ENCODE measurements around the gene MRPL19.
"Not testable (repeated sequence)": the region's sequence is repeated elsewhere in the genome, so short reads cannot be mapped to it uniquely, and the experiment has no call there.

Gene MRPL19

GRCh38 chr2:75634945-75635344 is 11.6 kb upstream of the MRPL19 start:
- Mint-ChIP-seq H3K36me3 (no peaks in the 10 kb centered on the region), H3K9me3 (no peaks in the 10 kb centered on the region), H3K27ac (no peak overlapping the region), H3K27me3 (peaks cover 13% of the 10 kb centered on the region), H3K4me1 (no peaks in the 10 kb centered on the region), H3K4me3 (no peak overlapping the region)

DNA sequence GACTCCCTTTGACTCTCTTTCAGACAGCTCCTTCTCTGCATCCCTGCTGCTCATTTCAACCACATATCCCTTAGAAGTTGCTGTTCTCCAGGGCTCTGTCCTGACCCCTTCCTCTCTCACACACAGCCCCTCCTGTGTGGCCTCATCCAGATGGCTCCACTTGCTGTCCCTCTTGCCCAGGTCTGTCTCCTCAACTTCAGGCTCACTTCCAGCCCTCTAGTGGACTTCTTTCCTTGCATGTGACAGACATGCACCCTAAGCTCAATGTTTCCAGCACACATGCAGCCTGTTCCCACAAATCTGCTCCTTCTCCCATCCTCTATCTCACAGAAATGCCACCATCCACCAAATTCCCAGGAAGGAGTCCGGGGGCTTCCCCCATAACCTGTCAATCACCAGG is 9.0 kb upstream of the MRPL19 start:
- no peaks in the 10 kb centered on the region for H3K9me3 Mint-ChIP-seq
- H3K27ac Mint-ChIP-seq = no peak overlapping the region
- no peak overlapping the region for H3K4me3 Mint-ChIP-seq
- H3K4me1 Mint-ChIP-seq = peaks cover 5% of the 10 kb centered on the region
- peaks cover 12% of the 10 kb centered on the region for H3K27me3 Mint-ChIP-seq
- no peaks in the 10 kb centered on the region for H3K36me3 Mint-ChIP-seq

- Mint-ChIP-seq H3K4me3 (no peak overlapping the region), H3K27ac (no peak overlapping the region), H3K4me1 (peaks cover 5% of the 10 kb centered on the region), H3K36me3 (peaks cover 3% of the 10 kb centered on the region), H3K9me3 (no peaks in the 10 kb centered on the region), H3K27me3 (peaks cover 11% of the 10 kb centered on the region)
These were observed 5.9 kb upstream of the MRPL19 start for GRCh38 chr2:75640621-75641121.

DNA sequence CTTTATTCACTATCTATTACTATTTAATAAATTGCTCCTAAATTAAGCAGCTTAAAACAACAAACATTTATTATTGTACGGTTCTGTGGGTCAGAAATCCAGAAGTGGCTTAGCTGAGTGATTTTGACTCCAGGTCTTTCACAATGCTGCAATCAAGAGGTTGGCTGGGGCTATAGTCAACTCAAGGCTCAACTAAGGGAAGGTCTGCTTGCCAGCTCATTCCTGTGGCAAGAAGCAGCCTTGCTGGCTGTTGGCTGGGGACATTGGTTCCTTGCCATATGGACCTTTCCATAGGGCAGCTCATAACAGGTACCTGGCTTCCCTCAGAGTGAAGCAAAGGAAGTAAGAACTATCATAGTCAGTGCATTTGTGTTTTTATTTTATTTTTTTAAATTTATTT is 5.0 kb upstream of the MRPL19 start:
- H3K9me3 Mint-ChIP-seq = no peaks in the 10 kb centered on the region
- peaks cover 11% of the 10 kb centered on the region for H3K4me1 Mint-ChIP-seq
- H3K36me3 Mint-ChIP-seq = peaks cover 3% of the 10 kb centered on the region
- no peak overlapping the region for H3K27ac Mint-ChIP-seq
- H3K27me3 Mint-ChIP-seq = peaks cover 9% of the 10 kb centered on the region
- H3K4me3 Mint-ChIP-seq = no peak overlapping the region

- H3K9me3 Mint-ChIP-seq = no peaks in the 10 kb centered on the region
- H3K4me3 Mint-ChIP-seq = no peak overlapping the region
- peaks cover 3% of the 10 kb centered on the region for H3K36me3 Mint-ChIP-seq
- peaks cover 28% of the 10 kb centered on the region for H3K4me1 Mint-ChIP-seq
- no peak overlapping the region for H3K27ac Mint-ChIP-seq
- H3K27me3 Mint-ChIP-seq = peaks cover 3% of the 10 kb centered on the region
These were observed 2.6 kb upstream of the MRPL19 start for GRCh38 chr2:75643980-75644379.

- peak overlapping the region; percentile 96 for H3K4me3 Mint-ChIP-seq
These were observed 940 bp upstream of the MRPL19 start for GRCh38 chr2:75645643-75646042.

GRCh38 chr2:75646090-75646582 is 447 bp upstream of the MRPL19 start:
- H3K27me3 Mint-ChIP-seq = no peaks in the 10 kb centered on the region
- peak overlapping the region; percentile 95 for H3K27ac Mint-ChIP-seq
- no peaks in the 10 kb centered on the region for H3K9me3 Mint-ChIP-seq
- H3K4me1 Mint-ChIP-seq = peaks cover 43% of the 10 kb centered on the region
- peaks cover 3% of the 10 kb centered on the region for H3K36me3 Mint-ChIP-seq
- peak overlapping the region; percentile 96 for H3K4me3 Mint-ChIP-seq

More at GRCh38 chr2:75645643-75646042, 940 bp upstream of the MRPL19 start:
- Mint-ChIP-seq H3K9me3 (no peaks in the 10 kb centered on the region), H3K27me3 (no peaks in the 10 kb centered on the region), H3K4me1 (peaks cover 45% of the 10 kb centered on the region), H3K36me3 (peaks cover 3% of the 10 kb centered on the region), H3K27ac (no peak overlapping the region)

- Mint-ChIP-seq H3K4me1 (peaks cover 55% of the 10 kb centered on the region), H3K27ac (peak overlapping the region; percentile 95), H3K4me3 (peak overlapping the region; percentile 96), H3K27me3 (no peaks in the 10 kb centered on the region), H3K9me3 (no peaks in the 10 kb centered on the region), H3K36me3 (peaks cover 9% of the 10 kb centered on the region)
These were observed 1.2 kb downstream of the MRPL19 start for GRCh38 chr2:75647771-75648170.

GRCh38 chr2:75654012-75654411 is 7.4 kb downstream of the MRPL19 start:
- peak overlapping the region; percentile 27 for H3K27ac Mint-ChIP-seq
- peaks cover 5% of the 10 kb centered on the region for H3K9me3 Mint-ChIP-seq
- peaks cover 66% of the 10 kb centered on the region for H3K4me1 Mint-ChIP-seq
- H3K36me3 Mint-ChIP-seq = peaks cover 53% of the 10 kb centered on the region
- H3K27me3 Mint-ChIP-seq = no peaks in the 10 kb centered on the region
- no peak overlapping the region for H3K4me3 Mint-ChIP-seq

GRCh38 chr2:75655861-75656260 is 9.3 kb downstream of the MRPL19 start:
- Mint-ChIP-seq H3K27ac (no peak overlapping the region), H3K4me1 (peaks cover 53% of the 10 kb centered on the region), H3K27me3 (no peaks in the 10 kb centered on the region)

GRCh38 chr2:75656563-75656962 is 10.0 kb downstream of the MRPL19 start:
- Mint-ChIP-seq H3K9me3 (peaks cover 15% of the 10 kb centered on the region), H3K4me3 (no peak overlapping the region), H3K4me1 (peaks cover 48% of the 10 kb centered on the region), H3K36me3 (peaks cover 72% of the 10 kb centered on the region), H3K27me3 (no peaks in the 10 kb centered on the region), H3K27ac (peak overlapping the region; percentile 70)

More at GRCh38 chr2:75655861-75656260, 9.3 kb downstream of the MRPL19 start:
- H3K9me3 Mint-ChIP-seq = peaks cover 15% of the 10 kb centered on the region
- H3K4me3 Mint-ChIP-seq = no peak overlapping the region
- H3K36me3 Mint-ChIP-seq = peaks cover 69% of the 10 kb centered on the region

DNA sequence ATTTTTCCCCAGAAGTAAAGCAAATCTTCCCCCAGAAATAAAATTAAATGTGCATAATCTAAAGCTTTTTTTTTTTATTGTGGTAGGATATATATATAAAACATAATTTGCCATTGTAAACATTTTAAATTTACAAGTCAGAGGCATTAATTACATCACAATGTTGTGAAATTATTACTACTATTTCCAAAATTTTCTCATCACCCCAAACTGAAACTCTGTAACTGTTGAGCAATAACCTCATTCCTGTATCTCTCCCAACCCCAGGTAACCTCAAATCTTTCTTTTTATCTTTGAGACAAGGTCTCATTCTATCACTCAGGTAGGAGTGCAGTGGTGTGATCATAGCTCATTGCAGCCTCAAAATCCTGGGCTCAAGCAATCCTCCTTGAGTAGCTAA is 11.2 kb downstream of the MRPL19 start:
- Mint-ChIP-seq H3K9me3 (peaks cover 15% of the 10 kb centered on the region), H3K4me1 (peaks cover 40% of the 10 kb centered on the region), H3K4me3 (no peak overlapping the region), H3K27ac (no peak overlapping the region), H3K27me3 (no peaks in the 10 kb centered on the region), H3K36me3 (peaks cover 77% of the 10 kb centered on the region)

GRCh38 chr2:75666911-75667310 is 20.3 kb downstream of the MRPL19 start:
- H3K4me1 Mint-ChIP-seq = no peaks in the 10 kb centered on the region
- H3K27ac Mint-ChIP-seq = no peak overlapping the region
- H3K4me3 Mint-ChIP-seq = no peak overlapping the region
- no peaks in the 10 kb centered on the region for H3K27me3 Mint-ChIP-seq
- peaks cover 34% of the 10 kb centered on the region for H3K36me3 Mint-ChIP-seq
- no peaks in the 10 kb centered on the region for H3K9me3 Mint-ChIP-seq

DNA sequence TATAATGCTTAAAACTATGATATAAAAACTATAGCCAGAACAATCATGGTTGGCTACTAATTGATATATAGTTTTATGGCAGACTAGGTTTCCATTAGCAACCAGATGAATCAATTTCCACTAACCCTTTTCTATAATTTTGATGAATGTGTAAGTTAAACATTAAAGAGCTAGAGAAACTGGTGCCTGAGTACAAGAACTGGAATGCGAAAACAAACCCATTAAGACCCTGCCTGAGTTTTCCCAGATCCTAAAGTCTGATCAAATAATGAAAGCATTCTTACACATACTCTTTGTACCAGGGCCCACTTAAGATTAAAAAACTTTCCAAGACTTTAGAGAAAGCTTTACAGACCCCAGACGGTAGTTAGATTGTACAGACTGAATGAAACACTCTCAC is 21.3 kb downstream of the MRPL19 start:
- H3K27me3 Mint-ChIP-seq = no peaks in the 10 kb centered on the region

DNA sequence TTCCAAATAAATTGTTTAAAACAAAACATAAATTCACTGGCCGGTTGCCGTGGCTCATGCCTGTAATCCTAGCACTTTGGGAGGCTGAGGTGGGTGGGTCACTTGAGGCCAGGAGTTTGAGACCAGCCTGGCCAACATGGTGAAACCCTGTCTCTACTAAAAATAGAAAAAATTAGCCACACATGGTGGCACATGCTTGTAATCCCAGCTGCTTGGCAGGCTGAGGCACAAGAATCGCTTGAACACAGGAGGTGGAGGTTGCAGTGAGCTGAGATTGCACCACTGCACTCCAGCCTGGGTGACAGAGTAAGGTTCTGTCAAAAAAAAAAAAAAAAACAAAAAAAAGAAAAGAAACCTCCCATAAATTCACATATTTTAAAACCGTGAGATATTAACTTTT is 28.8 kb downstream of the MRPL19 start:
- not testable (repeated sequence) for H3K4me3 Mint-ChIP-seq, H3K9me3 Mint-ChIP-seq, H3K27me3 Mint-ChIP-seq, H3K27ac Mint-ChIP-seq
- Mint-ChIP-seq H3K36me3 (peaks cover 18% of the 10 kb centered on the region), H3K4me1 (peaks cover 16% of the 10 kb centered on the region)

More for the DNA sequence above, 21.3 kb downstream of the MRPL19 start:
- Mint-ChIP-seq H3K27ac (no peak overlapping the region), H3K4me1 (no peaks in the 10 kb centered on the region), H3K9me3 (no peaks in the 10 kb centered on the region), H3K36me3 (peaks cover 28% of the 10 kb centered on the region), H3K4me3 (no peak overlapping the region)

- peaks cover 16% of the 10 kb centered on the region for H3K4me1 Mint-ChIP-seq
- H3K9me3 Mint-ChIP-seq = no peaks in the 10 kb centered on the region
- H3K27ac Mint-ChIP-seq = no peak overlapping the region
- H3K36me3 Mint-ChIP-seq = peaks cover 15% of the 10 kb centered on the region
- H3K27me3 Mint-ChIP-seq = no peaks in the 10 kb centered on the region
- H3K4me3 Mint-ChIP-seq = no peak overlapping the region
These were observed 29.3 kb downstream of the MRPL19 start for GRCh38 chr2:75675908-75676307.

- H3K36me3 Mint-ChIP-seq = peaks cover 10% of the 10 kb centered on the region
- H3K9me3 Mint-ChIP-seq = no peaks in the 10 kb centered on the region
- H3K4me3 Mint-ChIP-seq = no peak overlapping the region
- peaks cover 16% of the 10 kb centered on the region for H3K4me1 Mint-ChIP-seq
- H3K27me3 Mint-ChIP-seq = no peaks in the 10 kb centered on the region
- no peak overlapping the region for H3K27ac Mint-ChIP-seq
These were observed 29.9 kb downstream of the MRPL19 start for GRCh38 chr2:75676464-75676863.

All from activated naive CD4-positive, alpha-beta T cell treated with anti-CD3 and anti-CD28 coated beads, Interleukin-2, amount 50 U/mL, for 24 hours (primary cell).